ENCODE data around the gene PHLPP1.
"Not testable (repeated sequence)": the region's sequence is repeated elsewhere in the genome, so short reads cannot be mapped to it uniquely, and the experiment has no call there.

Gene PHLPP1

GRCh38 chr18:62899534-62899933, 184.2 kb downstream of the PHLPP1 start:
- no peak for DNase-seq

- no peak for DNase-seq
Observed at GRCh38 chr18:62900132-62900883, 185.0 kb downstream of the PHLPP1 start.

- DNase-seq, result no peak
Observed at GRCh38 chr18:62902776-62903175, 187.4 kb downstream of the PHLPP1 start.

GRCh38 chr18:62904396-62905285, 189.3 kb downstream of the PHLPP1 start:
- DNase-seq, result no peak

- DNase-seq, result no peak
Observed at GRCh38 chr18:62912885-62913284, 197.5 kb downstream of the PHLPP1 start.

GRCh38 chr18:62913824-62914223, 198.5 kb downstream of the PHLPP1 start:
- not testable (repeated sequence) for DNase-seq

- DNase-seq, result no peak
Observed at GRCh38 chr18:62914871-62915392, 199.6 kb downstream of the PHLPP1 start.

- DNase-seq, result no peak
Observed at GRCh38 chr18:62918361-62918760, 203.0 kb downstream of the PHLPP1 start.

- DNase-seq, result no peak
Observed at GRCh38 chr18:62919109-62919838, 203.9 kb downstream of the PHLPP1 start.

- DNase-seq, result peak; percentile 66
Observed at GRCh38 chr18:62925031-62925688, 209.8 kb downstream of the PHLPP1 start.

- DNase-seq, result peak; percentile 68
Observed at GRCh38 chr18:62928326-62928725, 213.0 kb downstream of the PHLPP1 start.

- no peak for DNase-seq
Observed at GRCh38 chr18:62933261-62933887, 218.0 kb downstream of the PHLPP1 start.

GRCh38 chr18:62935994-62936393, 220.7 kb downstream of the PHLPP1 start:
- no peak for DNase-seq

- peak; percentile 46 for DNase-seq
Observed at GRCh38 chr18:62937065-62937464, 221.7 kb downstream of the PHLPP1 start.

- peak; percentile 8 for DNase-seq
Observed at GRCh38 chr18:62938006-62938405, 222.7 kb downstream of the PHLPP1 start.

- peak; percentile 42 for DNase-seq
Observed at GRCh38 chr18:62938487-62938886, 223.1 kb downstream of the PHLPP1 start.

- peak; percentile 84 for DNase-seq
Observed at GRCh38 chr18:62939433-62939832, 224.1 kb downstream of the PHLPP1 start.

GRCh38 chr18:62939926-62940325, 224.6 kb downstream of the PHLPP1 start:
- peak; percentile 13 for DNase-seq

- DNase-seq, result no peak
Observed at GRCh38 chr18:62942578-62942977, 227.2 kb downstream of the PHLPP1 start.

GRCh38 chr18:62944454-62944853, 229.1 kb downstream of the PHLPP1 start:
- no peak for DNase-seq

- DNase-seq, result no peak
Observed at GRCh38 chr18:62948788-62949187, 233.4 kb downstream of the PHLPP1 start.

- no peak for DNase-seq
Observed at GRCh38 chr18:62950246-62950645, 234.9 kb downstream of the PHLPP1 start.
